GM18505 (cell line): Measurements from ENCODE around the gene STAP2.

Experiments
- ATAC-seq: cut with Tn5 transposase; IDR thresholded peaks from one replicate; pipeline ENCODE4 v1.9.1; 2021; ENCODE audit not compliant: unreplicated experiment
- POLR2A ChIP-seq: IDR thresholded peaks from 4 replicates; pipeline ENCODE4 v1.6.1; 2011; ENCODE audit warnings: borderline replicate concordance; ENCODE audit not compliant: insufficient read depth, insufficient read length; ENCODE audit errors: extremely low read depth

The STAP2 gene

GRCh38 chr19:4338441-4339355 lies at the start of gene STAP2:
Gene STAP2, minus strand, starts transcription at chr19:4338827. Its CDS starts 74 bp downstream, at chr19:4338753.
- no peak for ATAC-seq
- peak; percentile 50 for TF ChIP-seq POLR2A

GRCh38 chr19:4386041-4386782 lies 47.6 kb upstream of the STAP2 start:
- TF ChIP-seq POLR2A = no peak
- ATAC-seq = no peak

GRCh38 chr19:4385291-4386040 lies 46.8 kb upstream of the STAP2 start:
- no peak for TF ChIP-seq POLR2A

GRCh38 chr19:4380254-4380727 lies 41.7 kb upstream of the STAP2 start:
- ATAC-seq = no peak
- TF ChIP-seq POLR2A = peak; percentile 40

More at GRCh38 chr19:4385291-4386040, 46.8 kb upstream of the STAP2 start:
- no peak for ATAC-seq

GRCh38 chr19:4379383-4380253 lies 41.0 kb upstream of the STAP2 start:
- TF ChIP-seq POLR2A = no peak
- ATAC-seq = no peak

- no peak for TF ChIP-seq POLR2A
- ATAC-seq = no peak
Observed at GRCh38 chr19:4378886-4379285, 40.3 kb upstream of the STAP2 start.

GRCh38 chr19:4376991-4377781 lies 38.6 kb upstream of the STAP2 start:
- ATAC-seq = no peak
- TF ChIP-seq POLR2A = no peak

- no peak for TF ChIP-seq POLR2A
- ATAC-seq = no peak
Observed at GRCh38 chr19:4376671-4376990, 38.0 kb upstream of the STAP2 start.

- no peak for ATAC-seq
- no peak for TF ChIP-seq POLR2A
Observed at GRCh38 chr19:4376028-4376670, 37.5 kb upstream of the STAP2 start.

- ATAC-seq = no peak
- TF ChIP-seq POLR2A = peak; percentile 44
Observed at GRCh38 chr19:4375164-4376027, 36.8 kb upstream of the STAP2 start.
